HL-60/S4 (cell line): ENCODE results near the gene CSTB.

Source experiments
- in situ Hi-C: fragments of 300-500 bp; cut with MboI; formaldehyde crosslinking; loops from 2 replicates; pipeline ENCODE4 v1.14.3; 2022; ENCODE audit warnings: low sequenced_read_pairs

Gene CSTB

GRCh38 chr21:43794311-43794710 is 18.2 kb upstream of the CSTB start:
- in situ Hi-C loops: no loop called here

GRCh38 chr21:43793243-43793642 is 17.1 kb upstream of the CSTB start:
- in situ Hi-C loops: no loop called here

GRCh38 chr21:43792406-43792805 is 16.3 kb upstream of the CSTB start:
- in situ Hi-C loops: no loop called here

- in situ Hi-C loops: no loop called here
Measured at GRCh38 chr21:43790010-43790524, 14.0 kb upstream of the CSTB start.

- in situ Hi-C loops: no loop called here
Measured at GRCh38 chr21:43789276-43790009, 13.3 kb upstream of the CSTB start, which contains the start of gene RRP1. TSS of gene RRP1 (plus strand) at chr21:43789577. CDS start at chr21:43789630, 53 bp downstream.

- in situ Hi-C loops: no loop called here
Measured at GRCh38 chr21:43786807-43787440, 10.8 kb upstream of the CSTB start.

- in situ Hi-C loops: no loop called here
Measured at GRCh38 chr21:43786300-43786806, 10.2 kb upstream of the CSTB start.

- in situ Hi-C loops: no loop called here
Measured at GRCh38 chr21:43785134-43785533, 9.0 kb upstream of the CSTB start.

- in situ Hi-C loops: no loop called here
Measured at GRCh38 chr21:43783098-43783700, 7.1 kb upstream of the CSTB start.

- in situ Hi-C loops: no loop called here
Measured at GRCh38 chr21:43782431-43783097, 6.5 kb upstream of the CSTB start.

GRCh38 chr21:43781846-43782245 is 5.7 kb upstream of the CSTB start:
- in situ Hi-C loops: no loop called here

GRCh38 chr21:43779660-43780059 is 3.6 kb upstream of the CSTB start:
- in situ Hi-C loops: no loop called here

- in situ Hi-C loops: no loop called here
Measured at GRCh38 chr21:43778469-43779335, 2.6 kb upstream of the CSTB start.

GRCh38 chr21:43777953-43778352 is 1.8 kb upstream of the CSTB start:
- in situ Hi-C loops: no loop called here

- in situ Hi-C loops: no loop called here
Measured at GRCh38 chr21:43775190-43775589, 918 bp downstream of the CSTB start.

- in situ Hi-C loops: no loop called here
Measured at GRCh38 chr21:43774163-43774562, 1.9 kb downstream of the CSTB start.

GRCh38 chr21:43772425-43772821 is 3.7 kb downstream of the CSTB start:
- in situ Hi-C loops: no loop called here

- in situ Hi-C loops: no loop called here
Measured at GRCh38 chr21:43771698-43772424, 4.2 kb downstream of the CSTB start.

GRCh38 chr21:43771199-43771675 is 4.9 kb downstream of the CSTB start:
- in situ Hi-C loops: no loop called here
